ENCODE measurements around the gene TRAPPC12.
"Not testable (repeated sequence)": the region's sequence is repeated elsewhere in the genome, so short reads cannot be mapped to it uniquely, and the experiment has no call there.

Gene TRAPPC12

GRCh38 chr2:3433776-3434400 is 54.4 kb downstream of the TRAPPC12 start:
- DNase-seq: no peak

- DNase-seq: no peak
These were observed 55.2 kb downstream of the TRAPPC12 start for GRCh38 chr2:3434654-3435053.

DNA sequence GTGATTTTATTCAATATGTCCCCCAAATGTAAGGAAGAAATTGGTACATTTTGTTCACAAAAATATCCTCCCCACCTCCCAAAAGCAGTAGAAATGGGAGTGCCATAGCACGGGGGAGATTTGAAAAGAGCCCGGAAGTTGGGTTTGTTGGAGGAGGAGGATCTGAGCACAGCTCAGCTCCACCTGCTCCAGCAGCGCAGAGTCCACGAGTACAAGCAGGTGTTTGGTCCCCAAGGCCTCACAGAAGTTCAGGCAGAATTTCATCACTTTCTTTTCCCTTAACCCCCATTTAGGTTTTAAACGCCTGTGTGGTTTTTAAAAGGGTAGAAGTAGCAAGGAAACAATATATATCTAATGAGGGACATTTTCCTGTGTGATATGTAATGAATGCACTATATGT is 56.0 kb downstream of the TRAPPC12 start:
- DNase-seq: no peak

DNA sequence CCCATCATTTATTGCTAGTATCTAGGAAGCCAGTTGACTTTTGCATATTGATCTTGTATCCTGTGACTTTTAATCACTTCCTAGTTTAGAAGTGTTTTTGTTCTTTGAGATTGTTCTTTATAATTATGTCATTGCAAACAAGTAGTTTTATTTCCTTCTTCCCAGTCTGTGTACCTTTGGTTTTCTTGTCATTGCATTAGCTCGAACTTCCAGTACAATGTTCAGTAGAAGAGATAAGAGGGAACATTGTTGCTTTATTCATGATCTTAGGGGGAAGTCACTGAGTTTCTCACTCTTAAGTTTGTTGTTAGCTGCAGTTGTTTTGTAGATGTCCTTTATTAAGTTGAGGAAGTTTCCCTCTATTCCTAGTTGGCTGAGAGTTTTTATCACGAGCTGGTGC is 61.0 kb downstream of the TRAPPC12 start:
- DNase-seq: no peak

DNA sequence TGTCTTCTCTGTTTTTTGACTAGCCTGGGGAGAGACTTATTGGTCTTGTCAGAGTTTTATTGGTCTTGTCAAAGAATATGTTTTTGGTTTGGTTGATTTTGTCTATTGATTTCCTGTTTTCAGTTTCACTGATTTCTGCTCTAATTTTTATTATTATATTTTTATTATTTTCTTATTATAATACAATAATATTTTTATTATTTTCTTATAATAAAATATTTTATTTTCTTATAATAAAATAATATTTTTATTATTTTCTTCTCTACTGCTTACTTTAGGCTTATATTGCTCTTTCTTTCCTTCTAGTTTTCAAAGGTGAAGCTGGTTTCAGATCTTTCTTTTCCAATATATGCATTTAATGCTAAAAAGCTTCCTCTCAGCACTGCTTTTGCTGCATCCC is 62.0 kb downstream of the TRAPPC12 start:
- no peak for DNase-seq

DNA sequence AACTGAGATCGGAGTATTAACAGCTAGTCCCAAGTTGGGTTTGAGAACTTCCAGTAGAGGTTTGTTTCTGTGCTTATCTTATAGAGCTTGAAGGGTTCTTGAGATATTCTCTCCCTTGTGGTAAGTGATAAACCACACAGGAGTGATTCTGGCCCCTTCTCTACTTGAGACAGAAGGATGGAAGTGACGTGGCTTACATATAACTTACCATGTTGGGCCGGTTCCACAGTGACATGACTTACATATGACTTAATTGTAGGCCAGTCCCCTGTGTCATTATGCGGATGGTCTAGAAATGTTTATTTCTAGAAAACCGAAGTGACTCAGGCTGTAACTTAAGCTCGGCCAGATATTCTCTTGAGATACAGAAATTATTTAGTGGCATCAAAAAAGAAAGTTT is 62.7 kb downstream of the TRAPPC12 start:
- no peak for DNase-seq

DNA sequence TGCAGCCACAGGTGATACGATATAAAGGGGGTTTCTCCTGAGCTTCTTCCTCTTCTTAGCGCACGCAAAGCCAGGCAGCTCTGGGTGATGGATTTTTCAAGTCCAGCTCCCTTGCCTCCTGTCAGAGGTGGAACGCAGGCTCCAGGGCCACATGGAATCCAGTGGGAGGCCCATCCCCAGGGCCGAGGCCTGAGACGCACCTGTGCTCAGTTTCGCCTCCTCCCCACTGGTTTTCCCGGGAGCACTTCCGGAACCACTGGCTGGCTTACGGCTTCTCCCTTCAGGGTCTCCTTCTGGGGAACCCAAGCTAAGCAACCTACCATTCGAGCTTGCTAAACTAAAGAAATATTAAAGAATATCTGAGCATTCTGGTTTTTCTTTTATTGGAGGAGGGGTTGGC is 63.6 kb downstream of the TRAPPC12 start:
- no peak for DNase-seq

- DNase-seq: no peak
These were observed 64.1 kb downstream of the TRAPPC12 start for GRCh38 chr2:3443506-3444084.

- no peak for DNase-seq
These were observed 66.4 kb downstream of the TRAPPC12 start for GRCh38 chr2:3445891-3446290.

- DNase-seq: no peak
These were observed 66.9 kb downstream of the TRAPPC12 start for GRCh38 chr2:3446381-3446780.

DNA sequence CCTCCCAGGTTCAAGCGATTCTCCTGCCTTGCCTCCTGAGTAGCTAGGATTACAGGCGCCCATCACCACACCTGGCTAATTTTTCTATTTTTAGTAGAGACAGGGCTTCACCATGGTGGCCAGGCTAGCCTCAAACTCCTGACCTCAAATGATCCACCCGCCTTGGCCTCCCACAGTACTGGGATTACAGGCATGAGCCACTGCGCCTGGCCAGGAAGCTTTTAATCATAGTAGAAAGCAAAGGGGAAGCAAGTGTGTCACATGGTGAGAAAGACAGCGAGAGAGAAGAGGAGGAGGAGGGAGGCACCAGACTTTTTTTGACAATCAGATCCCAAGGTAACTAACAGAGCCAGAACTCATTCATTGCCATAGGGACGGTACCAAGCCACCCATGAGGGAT is 67.7 kb downstream of the TRAPPC12 start:
- DNase-seq: not testable (repeated sequence)

DNA sequence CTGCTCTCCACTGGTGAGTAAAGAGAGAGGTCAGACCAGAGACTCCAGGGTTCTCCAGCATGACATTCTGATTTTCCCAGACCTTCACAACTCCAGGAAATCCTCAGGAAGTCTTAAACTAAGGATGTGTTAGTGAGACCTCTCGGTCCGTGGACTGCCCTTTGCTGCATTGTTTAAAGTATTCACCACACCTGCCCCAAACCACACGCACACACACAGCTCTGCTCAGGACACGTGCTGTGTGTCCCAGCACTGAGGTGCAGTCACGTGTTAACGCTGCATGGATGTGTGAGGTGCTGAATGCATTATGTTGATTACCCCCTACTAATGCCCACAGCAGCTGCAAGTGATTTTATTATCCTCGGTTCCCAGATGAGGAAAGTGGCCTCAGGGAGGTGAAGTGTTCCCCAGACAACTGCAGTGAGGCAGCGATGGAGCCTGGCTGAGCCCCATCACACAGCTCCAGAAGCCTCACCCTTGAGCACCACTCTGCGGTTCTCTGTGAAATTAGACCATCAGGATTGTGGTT is 68.4 kb downstream of the TRAPPC12 start:
- DNase-seq: no peak

GRCh38 chr2:3448441-3448911 is 69.0 kb downstream of the TRAPPC12 start:
- DNase-seq: not testable (repeated sequence)

DNA sequence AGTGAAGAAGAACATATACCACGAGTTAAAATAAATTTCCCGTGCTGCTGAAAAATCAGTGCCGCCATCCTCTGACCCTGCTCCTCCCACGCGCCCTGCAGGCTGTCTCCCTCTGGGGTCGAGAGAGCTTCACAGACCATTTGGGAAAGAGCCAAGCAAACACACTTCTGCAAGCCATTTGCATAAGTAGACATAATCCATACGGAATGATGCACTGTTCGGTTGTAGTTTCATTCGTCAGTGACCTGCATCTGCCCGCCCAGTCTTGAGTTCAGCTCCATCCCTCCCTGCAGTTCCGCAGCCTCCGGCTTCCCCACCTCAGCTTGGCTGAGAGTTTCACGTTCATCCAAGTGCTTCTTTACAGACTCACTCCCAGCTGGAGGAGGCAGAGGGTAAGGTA is 69.6 kb downstream of the TRAPPC12 start:
- peak; percentile 35 for DNase-seq

DNA sequence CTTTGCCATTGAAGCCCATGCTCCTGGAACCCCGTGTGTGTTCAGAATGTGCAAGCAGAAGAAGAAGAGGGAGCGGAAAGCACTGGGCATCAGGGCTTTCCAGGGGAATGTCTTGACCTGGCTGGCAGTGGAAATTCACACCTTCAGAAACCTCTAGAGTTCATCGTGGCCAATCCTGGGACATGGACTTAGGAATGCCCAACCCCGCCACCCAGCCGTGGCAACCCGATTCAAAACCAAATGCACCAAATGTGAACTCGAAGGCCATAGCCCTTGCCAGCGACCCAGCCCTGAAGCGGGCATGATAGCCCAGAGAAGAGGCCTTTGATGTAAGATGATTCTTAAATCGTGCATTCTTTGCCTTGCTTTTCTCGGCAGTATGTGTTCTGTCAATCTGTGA is 70.4 kb downstream of the TRAPPC12 start:
- DNase-seq: no peak

DNA sequence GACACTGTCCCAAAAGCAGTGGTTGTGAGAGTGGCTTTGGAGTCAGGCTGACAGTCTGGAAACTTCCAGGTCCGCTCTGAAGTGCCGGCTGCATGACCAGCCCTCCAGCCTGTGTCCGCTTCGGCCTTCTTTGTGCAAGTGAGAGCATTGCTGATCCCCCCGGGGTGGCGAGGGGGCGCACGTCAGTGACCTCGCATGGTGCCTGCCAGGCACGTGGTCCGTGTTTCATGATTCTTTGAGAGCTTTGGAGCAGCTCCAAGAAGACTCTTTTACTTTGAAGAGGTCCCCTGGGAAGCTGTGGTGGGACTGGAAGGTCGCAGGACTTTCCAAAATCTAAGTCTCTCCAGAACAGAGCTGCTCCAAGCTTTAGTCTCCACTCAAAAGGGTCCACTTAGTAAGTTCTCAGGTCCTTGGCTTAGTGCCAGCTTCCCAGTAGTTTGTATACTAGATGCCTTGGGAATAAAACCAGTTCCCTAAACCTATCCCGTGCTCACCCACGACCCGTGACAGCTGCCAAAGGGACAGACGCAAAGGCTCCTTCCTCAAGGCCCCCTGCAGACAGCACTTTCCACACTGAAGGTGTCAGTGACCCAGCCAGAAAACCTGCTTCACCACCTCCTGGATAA is 71.0 kb downstream of the TRAPPC12 start:
- no peak for DNase-seq

- no peak for DNase-seq
These were observed 71.7 kb downstream of the TRAPPC12 start for GRCh38 chr2:3451169-3451568.

DNA sequence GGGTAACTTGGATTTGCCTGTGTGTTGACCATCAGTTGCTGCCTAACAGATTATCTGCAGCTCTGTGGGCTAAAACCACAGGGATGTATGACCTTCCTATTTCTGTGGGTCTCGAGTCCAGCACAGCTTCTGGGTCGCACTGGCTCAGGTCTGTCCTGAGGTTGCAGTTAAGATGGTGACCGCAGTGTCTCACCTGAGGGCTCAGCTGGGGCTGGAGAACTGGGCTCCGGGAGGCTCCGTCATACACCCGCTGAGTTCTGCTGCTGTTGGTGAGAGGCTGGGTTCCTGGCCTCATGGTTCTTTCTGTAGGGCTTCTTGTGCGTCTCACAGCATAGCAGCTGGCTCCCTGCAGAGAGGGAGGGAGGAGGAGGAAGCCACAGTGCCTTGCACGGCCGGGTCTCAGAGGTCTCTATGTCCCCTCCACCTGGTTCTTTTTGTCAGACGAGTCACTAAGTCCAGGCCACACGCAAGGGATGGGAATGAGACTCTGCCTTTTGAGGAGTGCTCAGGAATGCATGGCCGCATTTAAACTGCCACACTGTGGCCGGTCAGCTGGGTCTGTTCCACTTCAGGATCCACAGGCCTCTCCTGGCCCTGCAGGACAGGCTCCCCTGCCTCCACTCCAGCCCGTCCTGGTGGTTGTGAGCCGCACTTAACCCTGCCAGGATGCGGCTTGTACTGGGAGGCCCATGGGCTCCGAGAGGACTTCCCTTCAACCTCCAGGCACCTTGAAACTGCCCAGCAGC is 72.6 kb downstream of the TRAPPC12 start:
- DNase-seq: no peak

DNA sequence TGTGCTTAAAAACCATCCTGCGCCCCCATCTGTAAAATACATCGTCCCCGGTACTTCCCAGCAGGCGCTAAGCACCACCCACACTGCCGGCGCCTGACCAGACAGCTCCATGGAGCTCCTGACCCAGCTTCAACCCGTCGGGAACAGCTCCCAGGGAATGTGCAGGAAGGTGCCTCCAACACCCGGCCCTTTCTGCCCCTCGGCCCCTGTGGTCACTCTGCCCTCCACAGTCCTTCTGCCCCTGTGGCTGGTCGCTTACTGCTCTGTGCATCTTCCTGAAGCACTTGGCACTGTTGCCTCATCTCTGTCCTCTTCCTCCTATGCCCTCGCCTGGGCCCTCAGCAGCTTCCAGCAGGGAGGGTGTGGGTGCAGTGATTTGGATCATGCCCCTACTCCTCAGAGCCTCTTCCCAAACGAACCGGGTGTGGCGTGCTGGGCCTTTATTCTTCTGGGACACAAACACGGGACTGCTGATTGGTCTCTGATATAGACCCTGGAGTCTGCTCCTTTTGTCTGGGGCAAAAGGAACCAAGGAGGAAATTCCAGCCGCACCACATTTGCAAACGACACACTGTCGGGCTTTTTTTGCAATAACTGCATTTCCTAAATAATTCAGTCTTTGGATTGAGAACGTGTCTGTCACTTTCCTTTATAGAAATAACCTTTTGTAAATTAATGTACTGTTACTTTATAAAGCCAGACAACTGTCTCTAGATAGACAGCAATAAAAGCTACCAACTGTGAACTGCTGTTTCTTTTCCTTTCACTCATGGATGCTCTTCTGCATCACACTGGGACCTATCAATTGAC is 73.9 kb downstream of the TRAPPC12 start:
- DNase-seq: no peak

DNA sequence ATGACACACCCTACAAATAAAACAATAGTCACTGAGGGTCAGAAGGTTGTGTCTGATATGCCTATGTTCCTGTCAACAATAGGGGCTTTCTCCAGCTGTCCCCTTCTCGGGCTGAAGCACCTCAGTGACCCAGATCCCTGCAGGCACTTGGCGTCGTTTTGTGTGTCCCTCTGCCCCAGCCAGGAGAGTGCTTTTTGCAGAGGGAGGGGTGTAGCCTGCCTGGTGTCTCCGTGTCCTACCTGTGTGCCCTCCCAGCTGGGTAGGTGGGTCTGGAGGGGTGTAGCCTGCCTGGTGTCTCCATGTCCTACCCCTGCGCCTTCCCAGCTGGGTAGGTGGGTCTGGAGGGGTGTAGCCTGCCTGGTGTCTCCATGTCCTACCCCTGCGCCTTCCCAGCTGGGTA is 74.5 kb downstream of the TRAPPC12 start:
- not testable (repeated sequence) for DNase-seq

- no peak for DNase-seq
These were observed 75.3 kb downstream of the TRAPPC12 start for GRCh38 chr2:3454802-3455201.

DNA sequence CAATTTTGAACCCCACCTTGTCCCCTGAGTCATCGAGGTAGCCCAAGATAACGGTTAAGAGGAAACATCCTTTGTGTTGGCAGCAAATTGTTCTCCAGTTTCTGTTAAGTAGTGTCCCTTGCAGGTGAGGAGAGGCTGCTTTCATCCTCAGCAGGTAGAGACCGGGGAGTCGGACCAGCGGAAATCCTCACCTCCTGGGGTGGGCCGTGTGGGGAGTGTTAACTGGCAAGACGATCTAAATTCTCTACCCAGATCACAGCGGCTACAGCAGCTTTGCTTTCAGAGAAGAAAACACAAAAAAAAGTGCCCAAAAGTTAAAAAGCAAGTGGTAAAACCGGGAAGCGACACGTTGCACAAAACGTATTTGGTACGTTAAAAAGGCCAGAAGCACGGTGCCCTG is 76.6 kb downstream of the TRAPPC12 start:
- no peak for DNase-seq

Measured in NCI-H524 treated with DMSO at 0.1 percent for 48 hours (cell line).